ENCODE results near the gene TMEM130. TPM values are rescaled to one million over a fixed set of nuclear protein-coding genes. Genes with fewer than 3 reads are reported as not detected.

TMEM130 gene
- polyA plus RNA-seq, 3 donors: 0.05 TPM; not detected in 2

- H3K4me3 Mint-ChIP-seq: no peak overlapping the region
- intact Hi-C loops (cut with micrococcal nuclease): loop anchor here (10.0 kb wide), 1 partner anchor 524 kb away; the partner anchor contains the start of gene BRI3 (in 2 of the 2)
- 96% methylated on average over 5 of the region's 7 CpGs for WGBS (ENCODE audit: insufficient coverage)
Observed at GRCh38 chr7:98808751-98809460, 60.9 kb downstream of the TMEM130 start.

More at GRCh38 chr7:98808751-98809460, 60.9 kb downstream of the TMEM130 start:
- no peak overlapping the region for H3K27ac ChIP-seq (ENCODE audit: low read depth in 1 of 2, low read length in 2 of 2)
- no peaks in the 10 kb centered on the region for H4K20me1 ChIP-seq (ENCODE audit: insufficient read depth, low read length)
- Mint-ChIP-seq H3K27ac (no peak overlapping the region), H3K27me3 (ENCODE audit: low read depth in 3 of 3) (peaks cover 8 to 20% (median 18%) of the 10 kb centered on the region in 3 donors), H3K9me3 (peaks cover 9 to 27% (median 14%) of the 10 kb centered on the region in 7 donors), H3K36me3 (no peaks in the 10 kb centered on the region), H3K4me1 (no peaks in the 10 kb centered on the region)
- no peaks in the 10 kb centered on the region for H3K4me1 ChIP-seq (ENCODE audit: control insufficient read depth in 1 of 2, insufficient read depth in 2 of 2, low read length in 2 of 2)
- no peak overlapping the region for H3K4me3 ChIP-seq (replicated peaks in 1 of 3; ENCODE audit: low read depth in 2 of 3, low read length in 3 of 3)
- DNase-seq: no peak
- H3K36me3 ChIP-seq (replicated peaks in 1 of 2; ENCODE audit: control insufficient read depth in 1 of 2, insufficient read depth in 2 of 2, low read length in 2 of 2): no peaks in the 10 kb centered on the region
- TF ChIP-seq CTCF (IDR thresholded peaks at IDR 0.05): no peak
- H3K27me3 ChIP-seq (ENCODE audit: control insufficient read depth in 2 of 2, insufficient read depth in 2 of 2, low read length in 2 of 2): no peaks in the 10 kb centered on the region
- H3K9me3 ChIP-seq (replicated peaks in 1 of 2; ENCODE audit: control insufficient read depth in 1 of 2, insufficient read depth in 1 of 2, low read length in 2 of 2): peaks cover 14 to 18% of the 10 kb centered on the region in 2 donors
- no peaks in the 10 kb centered on the region for H3K79me2 ChIP-seq (ENCODE audit: insufficient read depth, low read length)
- no peak overlapping the region for H3K4me2 ChIP-seq (replicated peaks; ENCODE audit: extremely low read depth, low read length, poor library complexity, severe bottlenecking)
- no peak overlapping the region for H3K9ac ChIP-seq (ENCODE audit: insufficient read depth, low read length, poor library complexity, severe bottlenecking)
- H2AFZ ChIP-seq (ENCODE audit: insufficient read depth, low read depth, low read length, poor library complexity, severe bottlenecking): no peak overlapping the region
